GM12878 (cell line): ENCODE data around the gene ETS1. TPM values are rescaled to one million over a fixed set of nuclear protein-coding genes. Genes with fewer than 3 reads are reported as not detected.

Experiments used
- ATAC-seq: fragments of 200-7000 bp; cut with Tn5 transposase; 3 replicates; pipeline ENCODE4 v1.9.1; 2020; ENCODE audit warnings: mild to moderate bottlenecking, moderate library complexity
- BruUV-seq: library from RNA; stranded (reverse); fragments of 400-500 nt; replicated peaks from 2 replicates; lab custom pipeline; 2021; lab: Mats Ljungman, UMichigan
- CTCF ChIA-PET: fragments of 300-600 bp; sonication (Branson Sonifier 250); formaldehyde crosslinking; extraction: SDS; loops from one replicate; lab custom pipeline; 2021; ENCODE audit warnings: inconsistent platforms; lab: Yijun Ruan, JAX
- POLR2A ChIA-PET: fragments of 350-600 bp; formaldehyde crosslinking; extraction: SDS; loops from one replicate; lab custom pipeline; 2021; ENCODE audit warnings: inconsistent platforms; lab: Charles Lee
- RAD21 ChIA-PET: fragments of 300-600 bp; sonication (Branson Sonifier 250); formaldehyde crosslinking; loops from one replicate; lab custom pipeline; 2023; ENCODE audit warnings: antibody characterized with exemption; ENCODE audit not compliant: unreplicated experiment; lab: Charles Lee
- SMC1A ChIA-PET: fragments of 300-600 bp; sonication (Branson Sonifier 250); formaldehyde crosslinking; loops from one replicate; lab custom pipeline; 2023; ENCODE audit not compliant: unreplicated experiment, uncharacterized antibody; lab: Charles Lee
- DNase-seq: peaks from one replicate; pipeline ENCODE4 v3.0.0-alpha.2; 2011; ENCODE audit warnings: low read depth, low spot score
- FAIRE-seq: peaks from 3 replicates; lab custom pipeline; 2011; peaks lifted over from hg19 to GRCh38; lab: Jason Lieb, UNC
- H2AFZ ChIP-seq: 2 replicates; pipeline ENCODE4 v1.6.0; 2011; ENCODE audit warnings: low read depth, low read length, control low read depth; ENCODE audit not compliant: control insufficient read depth
- H3K27ac ChIP-seq: 2 replicates; pipeline ENCODE4 v1.5.1; 2011; ENCODE audit warnings: control low read depth; ENCODE audit not compliant: control insufficient read depth, insufficient read depth
- H3K27me3 ChIP-seq, 2 experiments: replicated peaks in 1 of 2; 2 replicates each; pipeline versions ENCODE4 v1.6.0 to v1.6.1; 2011; ENCODE audit warnings: low read length in 1 of 2; ENCODE audit not compliant: control insufficient read depth in 2 of 2, insufficient read depth in 2 of 2
- H3K36me3 ChIP-seq, 2 experiments: 2 replicates each; pipeline ENCODE4 v1.5.1; 2011; ENCODE audit warnings: low read length in 1 of 2; ENCODE audit not compliant: control insufficient read depth in 2 of 2, insufficient read depth in 2 of 2
- H3K4me1 ChIP-seq: 2 replicates; pipeline ENCODE4 v1.6.1; 2011; ENCODE audit warnings: mild to moderate bottlenecking, low read length, moderate library complexity, mixed read lengths; ENCODE audit not compliant: control insufficient read depth, insufficient read depth
- H3K4me2 ChIP-seq: 2 replicates; pipeline ENCODE4 v1.6.0; 2011; ENCODE audit warnings: control low read depth; ENCODE audit not compliant: control insufficient read depth, insufficient read depth
- H3K4me3 ChIP-seq: fragments of 200-600 bp; sonication (generic); 2 replicates; pipeline ENCODE4 v1.5.1; 2016
- H3K79me2 ChIP-seq: 2 replicates; pipeline ENCODE4 v1.6.0; 2011; ENCODE audit warnings: low read length; ENCODE audit not compliant: control insufficient read depth, insufficient read depth
- H3K9ac ChIP-seq: 2 replicates; pipeline ENCODE4 v1.8.0; 2011; ENCODE audit warnings: low read length, control low read depth, mixed read lengths; ENCODE audit not compliant: control insufficient read depth, insufficient read depth
- H3K9me3 ChIP-seq: replicated peaks from 3 replicates; pipeline ENCODE4 v1.5.1; 2011; ENCODE audit warnings: mild to moderate bottlenecking, low read length; ENCODE audit not compliant: control insufficient read depth, insufficient read depth
- H4K20me1 ChIP-seq: 2 replicates; pipeline ENCODE4 v1.6.0; 2011; ENCODE audit not compliant: control insufficient read depth, insufficient read depth
- ASH2L ChIP-seq: fragments of 300-600, 200-600 bp; sonication (generic); IDR thresholded peaks from 2 replicates; pipeline ENCODE4 v1.6.1; 2017; ENCODE audit warnings: low read depth, mild to moderate bottlenecking, borderline replicate concordance
- ATF2 ChIP-seq: IDR thresholded peaks from 2 replicates; pipeline ENCODE4 v1.6.1; 2012; ENCODE audit warnings: low read length, inconsistent platforms
- ATF7 ChIP-seq: fragments of 450-650 bp; IDR thresholded peaks from 2 replicates; pipeline ENCODE4 v1.6.1; 2016; ENCODE audit warnings: low read depth, mild to moderate bottlenecking
- BCL11A ChIP-seq: IDR thresholded peaks from 2 replicates; pipeline ENCODE4 v1.6.1; 2011; ENCODE audit warnings: low read depth, low read length
- IKZF1 ChIP-seq: fragments of 450-650 bp; conservative IDR thresholded peaks from 2 replicates; pipeline ENCODE4 v1.6.1; 2017; ENCODE audit warnings: antibody characterized with exemption, mild to moderate bottlenecking
- JUNB ChIP-seq: IDR thresholded peaks from 2 replicates; pipeline ENCODE4 v1.6.1; 2016; ENCODE audit warnings: antibody characterized with exemption, mild to moderate bottlenecking
- KDM1A ChIP-seq: fragments of 200-600 bp; sonication (generic); IDR thresholded peaks from 2 replicates; pipeline ENCODE4 v1.6.1; 2016; ENCODE audit warnings: borderline replicate concordance
- KLF5 ChIP-seq: fragments of 450-650 bp; IDR thresholded peaks from 2 replicates; pipeline ENCODE4 v1.6.1; 2014; ENCODE audit warnings: mild to moderate bottlenecking; ENCODE audit not compliant: partially characterized antibody
- LARP7 ChIP-seq: fragments of 450-650 bp; IDR thresholded peaks from 2 replicates; pipeline ENCODE4 v1.6.1; 2017; ENCODE audit warnings: mild to moderate bottlenecking
- MLLT1 ChIP-seq: fragments of 450-650 bp; IDR thresholded peaks from 2 replicates; pipeline ENCODE4 v1.6.1; 2016; ENCODE audit warnings: mild to moderate bottlenecking
- NBN ChIP-seq: fragments of 450-650 bp; IDR thresholded peaks from 2 replicates; pipeline ENCODE4 v1.6.1; 2016
- PML ChIP-seq: IDR thresholded peaks from 2 replicates; pipeline ENCODE4 v1.6.1; 2012; ENCODE audit warnings: low read length, inconsistent platforms
- POLR2AphosphoS5 ChIP-seq: IDR thresholded peaks from 2 replicates; pipeline ENCODE4 v1.6.1; 2011; ENCODE audit warnings: mild to moderate bottlenecking, low read length, inconsistent platforms
- RAD51 ChIP-seq: fragments of 450-650 bp; IDR thresholded peaks from 2 replicates; pipeline ENCODE4 v1.6.1; 2016; ENCODE audit warnings: moderate library complexity, mild to moderate bottlenecking, inconsistent platforms
- RELB ChIP-seq: fragments of 450-650 bp; IDR thresholded peaks from 2 replicates; pipeline ENCODE4 v1.6.1; 2017; ENCODE audit warnings: low read depth, mild to moderate bottlenecking, moderate library complexity
- SIN3A ChIP-seq: IDR thresholded peaks from 2 replicates; pipeline ENCODE4 v1.6.1; 2012; ENCODE audit warnings: low read depth, low read length, improper control_type of control experiment
- STAT1 ChIP-seq: fragments of 450-650 bp; conservative IDR thresholded peaks from 2 replicates; pipeline ENCODE4 v1.6.1; 2014; ENCODE audit warnings: antibody characterized with exemption, mild to moderate bottlenecking
- TBL1XR1 ChIP-seq: IDR thresholded peaks from 2 replicates; pipeline ENCODE4 v1.6.1; 2012; ENCODE audit warnings: low read depth, low read length, improper control_type of control experiment
- USF1 ChIP-seq: IDR thresholded peaks from 2 replicates; pipeline ENCODE4 v1.6.1; 2011; ENCODE audit warnings: borderline replicate concordance, low read depth, mild to moderate bottlenecking, moderate library complexity, mixed read lengths, low read length; ENCODE audit not compliant: insufficient read depth; ENCODE audit errors: extremely low read length
- ZNF217 ChIP-seq: fragments of 450-650 bp; IDR thresholded peaks from 2 replicates; pipeline ENCODE4 v1.6.1; 2017; ENCODE audit warnings: antibody characterized with exemption, mild to moderate bottlenecking
- WGBS: methylation state at CpG from one replicate; pipeline ENCODE4 v1.1.6; 2016; ENCODE audit warnings: low lambda C conversion rate; ENCODE audit not compliant: insufficient replicate concordance, insufficient coverage; ENCODE audit errors: missing lambda C conversion rate; 5-methylcytosine and 5-hydroxymethylcytosine counted together
- in situ Hi-C: fragments of 300-500 bp; cut with MboI; formaldehyde crosslinking; loops from 9 replicates; pipeline ENCODE4 v1.14.3; 2018; ENCODE audit warnings: mixed read lengths
- intact Hi-C: fragments of 100-400 bp; cut with micrococcal nuclease; formaldehyde crosslinking; loops from one replicate; pipeline ENCODE4 v1.14.2; 2022; ENCODE audit not compliant: unreplicated experiment
- polyA plus RNA-seq, 11 experiments: library from polyadenylated mRNA; depleted of rRNA in 4 of 11; unstranded in 6 of 11; stranded (reverse) in 5 of 11; fragments of >200 nt; fragmentation: Nextera tagmentation in 4 of 11; fragmentation: Illumina TruSeq in 1 of 11; extraction: Ambion mirVana in 4 of 11; extraction: Trizol in 1 of 11; gene quantifications; 1 replicate in 1 of 11; 2 replicates in 10 of 11; pipeline versions ENCODE4 v1.2.1 to v1.2.3, GENCODE V29; 2011 to 2016; ENCODE audit warnings: inconsistent platforms in 2 of 11, missing spikeins in 2 of 11, low read depth in 1 of 11
- total RNA-seq, 4 experiments: library from RNA; depleted of rRNA in 3 of 4; stranded (reverse); fragments of >200 nt in 3 of 4; fragmentation: Illumina TruSeq in 1 of 4; extraction: Trizol in 1 of 4; gene quantifications; 2 replicates each; pipeline versions ENCODE4 v1.2.1 to v1.2.3, GENCODE V29; 2013 to 2021
- TF ChIP-seq, protein P1 (sequence below): IDR thresholded peaks from 2 replicates; pipeline ENCODE4 v1.6.1; 2012; ENCODE audit warnings: low read depth, low read length, improper control_type of control experiment

Gene ETS1
- total and polyA plus RNA-seq, 10 of the 15 experiments (the other 5 are each of a cell fraction or from before 2014, with no cell fraction given): 12.5 to 112 (median 55.5) TPM

GRCh38 chr11:128415539-128415938, 171.8 kb downstream of the ETS1 start:
- FAIRE-seq (peak; percentile 85), DNase-seq (peak; percentile 47), ATAC-seq (peak; percentile 77)
- RAD21 ChIA-PET: interaction anchor here (0.6 to 8.5 kb wide), 19 partner anchors 17 to 342 kb away, joined by 3 to 49 read pairs (median 4); no protein-coding TSS in a partner anchor
- no peaks in the 10 kb centered on the region for H3K9me3 ChIP-seq
- intact Hi-C loops: loop anchor here (2.0 kb wide), 1 partner anchor 57 kb away; no protein-coding TSS in a partner anchor
- no TSS peak for BruUV-seq
- in situ Hi-C loops: no loop called here
- no peak overlapping the region for H3K4me3 ChIP-seq
- no peaks in the 10 kb centered on the region; a peak in 1 of 4 replicates for H3K36me3 ChIP-seq
- H3K4me2 ChIP-seq: peak overlapping the region; percentile 65; the same call in 1 of the 2 replicates
- no peaks in the 10 kb centered on the region for H3K27me3 ChIP-seq
- H3K9ac ChIP-seq: peak overlapping the region; percentile 23
- CTCF ChIA-PET: interaction anchor here (1.0 to 2.6 kb wide), 6 partner anchors 10 to 215 kb away, joined by 3 to 9 read pairs (median 3); no protein-coding TSS in a partner anchor
- H4K20me1 ChIP-seq: no peaks in the 10 kb centered on the region
- 25% methylated on average over 3 of the region's 3 CpGs for WGBS
- H3K79me2 ChIP-seq: peaks cover 6% of the 10 kb centered on the region
- peak overlapping the region; percentile 28 for H2AFZ ChIP-seq
- peak overlapping the region; percentile 47 for H3K27ac ChIP-seq
- SMC1A ChIA-PET: interaction anchor here (0.7 to 9.1 kb wide), 23 partner anchors 9 to 416 kb away, joined by 3 to 59 read pairs (median 5); no protein-coding TSS in a partner anchor
- POLR2A ChIA-PET: interaction anchor here (0.8 to 1.7 kb wide), 6 partner anchors 9 to 126 kb away, joined by 3 to 5 read pairs (median 3); no protein-coding TSS in a partner anchor
- H3K4me1 ChIP-seq: peaks cover 6% of the 10 kb centered on the region
- 0 out of 2 replicates have a peak, but pooled peaks have one; percentile 55 for TF ChIP-seq POLR2AphosphoS5
- TF ChIP-seq USF1: no peak
- no peak for TF ChIP-seq KLF5
- no peak for TF ChIP-seq TBL1XR1
- peak; percentile 80 for TF ChIP-seq ATF2
- TF ChIP-seq MLLT1: 0 out of 2 replicates have a peak, but pooled peaks have one; percentile 21
- no peak for TF ChIP-seq NBN
- no peak; the same call in 1 of the 2 replicates for TF ChIP-seq JUNB
- no peak for TF ChIP-seq SIN3A
- peak; percentile 70 for TF ChIP-seq IKZF1
- TF ChIP-seq BCL11A: 0 out of 2 replicates have a peak, but pooled peaks have one; percentile 25
- TF ChIP-seq ASH2L: no peak
- TF ChIP-seq RELB: peak; percentile 87
- TF ChIP-seq ATF7: peak; percentile 99
- no peak for TF ChIP-seq KDM1A
- TF ChIP-seq, protein P1, sequence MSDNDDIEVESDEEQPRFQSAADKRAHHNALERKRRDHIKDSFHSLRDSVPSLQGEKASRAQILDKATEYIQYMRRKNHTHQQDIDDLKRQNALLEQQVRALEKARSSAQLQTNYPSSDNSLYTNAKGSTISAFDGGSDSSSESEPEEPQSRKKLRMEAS: no peak
- TF ChIP-seq PML: no peak
- no peak for TF ChIP-seq RAD51
- TF ChIP-seq ZNF217: no peak
- TF ChIP-seq STAT1: no peak
- TF ChIP-seq LARP7: no peak
